GM19043 (cell line): Measurements from ENCODE around the gene BLID.

Experiments
- ATAC-seq: cut with Tn5 transposase; IDR thresholded peaks from one replicate; pipeline ENCODE4 v1.9.1; 2021; ENCODE audit warnings: low read depth; ENCODE audit not compliant: unreplicated experiment

Gene BLID

GRCh38 chr11:122107566-122107965 is 8.4 kb downstream of the BLID start:
- ATAC-seq = no peak

- no peak for ATAC-seq
These were observed 9.0 kb downstream of the BLID start for GRCh38 chr11:122107045-122107444.

GRCh38 chr11:122105044-122105758 is 10.8 kb downstream of the BLID start:
- ATAC-seq = no peak

- ATAC-seq = no peak
These were observed 11.7 kb downstream of the BLID start for GRCh38 chr11:122104341-122104740.

GRCh38 chr11:122103726-122104125 is 12.3 kb downstream of the BLID start:
- no peak for ATAC-seq

GRCh38 chr11:122103321-122103720 is 12.7 kb downstream of the BLID start:
- ATAC-seq = no peak

- no peak for ATAC-seq
These were observed 13.6 kb downstream of the BLID start for GRCh38 chr11:122102426-122102825.

GRCh38 chr11:122101625-122102291 is 14.3 kb downstream of the BLID start:
- no peak for ATAC-seq

- ATAC-seq = no peak
These were observed 15.3 kb downstream of the BLID start for GRCh38 chr11:122100756-122101080.

- no peak for ATAC-seq
These were observed 15.8 kb downstream of the BLID start for GRCh38 chr11:122100037-122100755.

GRCh38 chr11:122099374-122100036 is 16.5 kb downstream of the BLID start:
- no peak for ATAC-seq

GRCh38 chr11:122098261-122098980 is 17.6 kb downstream of the BLID start:
- ATAC-seq = no peak

- ATAC-seq = no peak
These were observed 18.5 kb downstream of the BLID start for GRCh38 chr11:122097419-122098001.

GRCh38 chr11:122096272-122097112 is 19.5 kb downstream of the BLID start:
- no peak for ATAC-seq

GRCh38 chr11:122095681-122096262 is 20.2 kb downstream of the BLID start:
- no peak for ATAC-seq

- ATAC-seq = no peak
These were observed 21.2 kb downstream of the BLID start for GRCh38 chr11:122094836-122095235.

GRCh38 chr11:122093731-122094275 is 22.2 kb downstream of the BLID start:
- ATAC-seq = no peak

GRCh38 chr11:122091835-122092234 is 24.2 kb downstream of the BLID start:
- no peak for ATAC-seq

GRCh38 chr11:122089111-122089510 is 26.9 kb downstream of the BLID start:
- no peak for ATAC-seq
